ENCODE measurements around the gene IL10.
"Not testable (repeated sequence)": the region's sequence is repeated elsewhere in the genome, so short reads cannot be mapped to it uniquely, and the experiment has no call there.

IL10 gene

GRCh38 chr1:206796981-206797402 is 24.7 kb upstream of the IL10 start:
- DNase-seq = no peak
- in situ Hi-C loops (cut with HindIII; ENCODE audit: low pct_ligation_motif_present, low pct_unique_long_range_greater_than_20kb, low sequenced_read_pairs) = no loop called here

DNA sequence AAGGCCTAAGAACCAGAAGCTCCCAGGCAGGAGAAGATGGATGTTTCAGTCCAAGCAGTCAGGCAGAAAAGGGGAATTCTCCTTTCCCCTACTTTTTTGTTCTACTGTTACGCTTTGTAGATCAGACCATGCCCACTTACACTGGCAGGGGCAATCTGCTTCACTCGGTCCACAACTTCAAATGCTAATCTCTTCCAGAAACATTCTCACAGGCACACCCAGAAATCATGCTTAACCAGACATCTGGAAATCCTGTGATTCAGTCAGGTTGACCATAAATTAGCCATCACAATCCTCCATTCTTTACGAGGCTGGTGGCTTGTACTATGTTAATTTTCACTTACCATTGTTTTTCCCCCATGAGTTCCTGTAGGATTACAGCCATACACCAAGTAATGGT is 23.8 kb upstream of the IL10 start:
- in situ Hi-C loops (cut with HindIII; ENCODE audit: low pct_ligation_motif_present, low pct_unique_long_range_greater_than_20kb, low sequenced_read_pairs) = no loop called here
- DNase-seq = no peak

DNA sequence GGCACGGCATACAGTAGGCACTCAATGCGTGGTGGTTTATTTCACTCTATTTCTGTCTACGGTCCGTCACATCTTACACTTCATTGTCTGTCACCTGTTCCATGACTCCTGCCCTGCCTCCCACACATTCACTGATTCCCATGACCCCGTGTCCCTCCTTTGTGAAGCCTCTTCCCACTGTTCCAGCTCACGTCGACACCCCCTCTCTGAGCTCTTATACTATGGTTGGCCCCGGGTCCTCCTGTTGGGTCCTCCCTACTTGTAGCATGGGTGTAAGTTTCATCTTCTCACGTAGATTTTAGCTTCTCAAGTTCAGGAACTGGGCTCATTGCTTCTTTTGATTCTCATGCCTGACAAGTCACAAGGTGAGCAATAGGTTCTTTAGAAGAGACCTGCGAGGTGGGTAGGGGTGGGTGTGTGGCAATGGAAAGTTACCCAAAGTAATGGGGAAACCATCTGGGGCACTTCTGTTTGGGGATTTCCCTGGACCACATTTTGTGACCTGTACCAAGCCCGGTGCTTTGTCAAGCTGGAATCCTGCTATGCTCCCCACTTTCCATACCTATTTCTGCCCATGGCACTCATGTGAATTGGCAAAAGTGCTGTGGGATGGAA is 22.1 kb upstream of the IL10 start:
- in situ Hi-C loops (cut with HindIII; ENCODE audit: low pct_ligation_motif_present, low pct_unique_long_range_greater_than_20kb, low sequenced_read_pairs) = no loop called here
- no peak for DNase-seq

DNA sequence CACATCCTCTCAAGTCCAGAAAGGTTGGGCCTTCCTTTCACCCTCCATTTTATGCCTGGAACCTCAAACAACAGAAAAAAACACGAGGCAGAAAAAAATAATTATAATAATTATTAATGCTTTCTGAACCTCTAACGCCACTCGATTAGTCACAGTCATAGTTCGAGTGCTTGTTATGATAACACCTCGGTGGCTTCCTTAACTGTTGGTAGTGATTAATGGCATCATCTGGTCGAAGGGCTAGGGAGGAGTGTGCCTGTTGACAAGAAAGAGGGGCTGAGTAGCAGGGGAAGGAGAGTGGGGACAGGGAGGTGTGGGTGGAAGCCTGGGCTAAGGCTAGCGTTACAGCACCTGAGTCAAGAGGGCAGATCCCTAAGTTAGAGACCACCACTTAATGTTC is 21.3 kb upstream of the IL10 start:
- in situ Hi-C loops (cut with HindIII; ENCODE audit: low pct_ligation_motif_present, low pct_unique_long_range_greater_than_20kb, low sequenced_read_pairs) = no loop called here
- DNase-seq = no peak

DNA sequence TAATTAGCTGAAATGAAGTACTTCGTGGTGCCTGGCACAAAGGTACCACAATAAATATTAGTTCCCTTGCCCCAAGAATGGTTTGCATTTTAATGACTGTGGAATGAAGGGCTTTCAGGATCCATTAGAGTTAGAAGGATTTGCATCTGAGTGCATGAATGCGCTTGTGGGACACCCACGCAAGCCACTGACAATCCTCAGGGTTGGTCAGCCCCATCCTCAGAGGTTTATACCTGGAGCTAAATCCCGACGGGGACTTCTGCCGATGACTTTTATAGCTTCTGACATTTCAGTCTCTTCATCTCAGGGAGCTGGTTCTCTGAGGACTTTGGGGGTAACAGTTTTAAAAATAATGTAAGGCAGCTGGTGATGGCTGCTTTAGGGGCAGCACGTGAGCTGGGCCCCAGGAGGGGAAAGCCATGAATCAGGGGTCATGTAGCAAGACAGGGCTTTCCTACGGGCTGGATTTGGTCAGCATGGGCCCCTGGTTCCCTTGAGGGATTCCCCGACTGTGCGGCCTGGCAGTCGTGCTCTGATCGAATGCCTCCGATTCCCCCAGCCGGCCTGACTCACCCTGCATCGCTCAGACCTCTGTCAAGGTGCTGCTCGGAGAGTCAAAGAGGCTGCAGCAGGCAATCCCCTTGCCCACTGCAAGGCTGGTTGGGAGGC is 20.8 kb upstream of the IL10 start:
- in situ Hi-C loops (cut with HindIII; ENCODE audit: low pct_ligation_motif_present, low pct_unique_long_range_greater_than_20kb, low sequenced_read_pairs) = no loop called here
- DNase-seq = no peak

DNA sequence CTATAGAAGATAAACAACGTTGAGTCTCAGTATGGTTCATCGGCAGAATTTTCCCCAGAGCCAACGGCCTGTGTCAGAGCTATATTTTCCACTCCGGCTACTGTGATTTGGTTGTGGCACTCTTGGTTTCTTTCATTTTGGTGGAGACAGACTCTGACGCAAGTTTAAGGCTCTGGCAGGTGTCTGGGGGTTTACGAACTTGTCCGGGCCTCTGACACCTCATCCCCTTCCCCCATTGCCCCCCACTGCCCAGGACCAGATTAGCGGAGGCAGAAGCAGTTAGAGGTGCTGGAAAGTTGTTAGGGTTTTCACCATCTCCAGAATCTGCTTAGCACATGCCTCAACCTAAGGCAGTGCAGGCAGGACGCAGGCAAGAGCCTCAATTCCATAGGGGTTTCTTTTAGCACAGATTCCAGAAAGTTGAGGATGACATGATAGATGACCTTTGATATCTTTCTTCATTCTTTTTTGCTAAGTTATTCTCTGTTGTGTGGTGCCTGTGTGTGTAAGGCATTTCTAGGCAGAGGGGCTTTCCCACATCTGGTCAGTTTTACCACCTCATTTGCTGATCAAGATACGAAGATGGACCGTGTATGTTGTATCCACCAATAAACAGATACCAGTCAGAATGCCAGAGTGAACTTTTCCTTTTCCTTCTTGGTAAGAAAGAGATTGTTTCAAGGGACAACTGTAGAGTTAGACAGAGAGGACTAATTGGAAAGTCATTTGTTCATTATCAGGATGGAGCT is 18.4 kb upstream of the IL10 start:
- in situ Hi-C loops (cut with HindIII; ENCODE audit: low pct_ligation_motif_present, low pct_unique_long_range_greater_than_20kb, low sequenced_read_pairs) = no loop called here
- no peak for DNase-seq

DNA sequence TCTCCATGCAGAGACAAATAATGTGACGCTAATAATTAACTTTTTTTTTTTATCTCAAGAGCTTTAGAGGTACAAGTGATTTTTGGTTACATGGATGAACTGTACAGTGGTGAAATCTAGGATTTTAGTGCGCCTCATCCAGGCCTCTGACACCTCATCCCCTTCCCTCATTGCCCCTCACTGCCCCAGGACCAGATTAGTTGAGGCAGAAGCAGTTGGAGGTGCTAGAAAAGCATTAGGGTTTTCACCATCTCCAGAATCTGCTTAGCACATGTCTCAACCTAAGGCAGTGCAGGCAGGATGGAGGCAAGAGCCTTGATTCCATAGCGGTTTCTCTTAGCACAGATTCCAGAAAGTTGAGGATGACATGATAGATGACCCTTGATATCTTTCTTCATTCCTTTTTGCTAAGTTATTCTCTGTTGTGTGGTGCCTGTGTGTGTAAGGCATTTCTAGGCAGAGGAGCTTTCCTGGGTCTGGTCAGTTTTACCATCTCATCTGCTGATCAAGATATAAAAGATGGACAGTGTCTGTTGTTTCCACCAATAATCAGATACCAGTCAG is 16.3 kb upstream of the IL10 start:
- in situ Hi-C loops (cut with HindIII; ENCODE audit: low pct_ligation_motif_present, low pct_unique_long_range_greater_than_20kb, low sequenced_read_pairs) = no loop called here
- DNase-seq = no peak

DNA sequence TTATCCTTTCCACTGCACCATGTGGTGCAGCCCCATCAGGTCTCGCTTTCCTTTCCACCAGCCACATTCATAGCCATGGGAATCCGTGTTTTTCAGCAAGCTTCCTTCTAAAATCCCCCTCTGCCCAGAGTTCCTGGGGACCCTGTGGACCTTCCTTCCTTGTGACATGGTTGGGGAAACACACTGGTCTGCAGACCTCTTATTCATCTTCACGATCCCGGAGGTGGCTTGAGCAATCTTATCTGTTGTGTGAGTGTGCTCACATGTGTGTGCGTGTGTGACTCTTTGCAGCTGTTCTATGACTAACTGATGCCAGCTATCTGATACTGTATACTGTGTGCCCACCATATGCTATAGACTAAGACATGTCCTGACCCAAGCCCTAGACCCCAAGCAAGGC is 15.6 kb upstream of the IL10 start:
- in situ Hi-C loops (cut with HindIII; ENCODE audit: low pct_ligation_motif_present, low pct_unique_long_range_greater_than_20kb, low sequenced_read_pairs) = no loop called here
- DNase-seq = no peak

- DNase-seq = no peak
- in situ Hi-C loops (cut with HindIII; ENCODE audit: low pct_ligation_motif_present, low pct_unique_long_range_greater_than_20kb, low sequenced_read_pairs) = no loop called here
Observed at GRCh38 chr1:206786212-206786886, 14.1 kb upstream of the IL10 start.

- in situ Hi-C loops (cut with HindIII; ENCODE audit: low pct_ligation_motif_present, low pct_unique_long_range_greater_than_20kb, low sequenced_read_pairs) = no loop called here
- DNase-seq = no peak
Observed at GRCh38 chr1:206785182-206785765, 13.0 kb upstream of the IL10 start.

- in situ Hi-C loops (cut with HindIII; ENCODE audit: low pct_ligation_motif_present, low pct_unique_long_range_greater_than_20kb, low sequenced_read_pairs) = no loop called here
- DNase-seq = no peak
Observed at GRCh38 chr1:206784471-206784903, 12.2 kb upstream of the IL10 start.

DNA sequence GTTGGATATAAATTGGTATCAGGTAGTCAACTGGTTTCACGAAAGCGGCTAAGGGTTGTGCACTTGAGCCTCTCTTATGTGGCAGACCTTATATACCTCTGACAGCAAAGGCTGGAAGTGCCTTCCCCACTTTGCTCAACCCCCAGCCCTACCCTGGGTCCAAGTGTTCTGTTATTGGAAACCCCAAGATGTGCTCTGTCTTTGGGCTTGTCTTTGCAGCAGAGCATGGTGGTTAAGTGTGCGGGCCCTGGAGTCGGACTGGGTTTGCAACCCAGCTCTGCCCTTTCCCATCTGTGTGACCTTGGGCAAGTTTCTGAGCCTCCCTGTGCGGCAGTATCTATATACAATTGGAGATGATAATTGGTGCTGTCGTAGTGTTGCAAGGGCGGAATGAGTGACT is 11.2 kb upstream of the IL10 start:
- DNase-seq = no peak
- in situ Hi-C loops (cut with HindIII; ENCODE audit: low pct_ligation_motif_present, low pct_unique_long_range_greater_than_20kb, low sequenced_read_pairs) = no loop called here

GRCh38 chr1:206782448-206782847 is 10.2 kb upstream of the IL10 start:
- in situ Hi-C loops (cut with HindIII; ENCODE audit: low pct_ligation_motif_present, low pct_unique_long_range_greater_than_20kb, low sequenced_read_pairs) = no loop called here
- no peak for DNase-seq

DNA sequence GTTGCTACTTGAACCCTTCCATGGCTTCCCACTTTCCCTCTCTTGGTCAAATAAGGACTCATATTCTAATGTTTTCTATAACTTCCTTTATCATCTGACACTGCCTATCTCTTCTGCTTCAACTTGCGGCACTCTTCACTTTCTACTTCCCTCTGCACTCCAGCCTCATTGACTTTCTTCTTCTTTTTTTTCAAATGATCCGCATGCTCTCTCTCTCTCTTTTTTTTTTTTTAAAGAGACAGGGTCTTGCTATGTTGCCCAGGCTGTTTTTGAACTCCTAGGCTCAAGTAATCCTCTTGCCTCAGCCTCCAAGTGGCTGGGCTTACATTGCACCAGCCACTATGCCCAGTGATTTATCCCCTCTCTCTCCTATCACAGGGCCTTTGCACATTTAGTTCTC is 7.3 kb upstream of the IL10 start:
- in situ Hi-C loops (cut with HindIII; ENCODE audit: low pct_ligation_motif_present, low pct_unique_long_range_greater_than_20kb, low sequenced_read_pairs) = no loop called here
- no peak for DNase-seq

DNA sequence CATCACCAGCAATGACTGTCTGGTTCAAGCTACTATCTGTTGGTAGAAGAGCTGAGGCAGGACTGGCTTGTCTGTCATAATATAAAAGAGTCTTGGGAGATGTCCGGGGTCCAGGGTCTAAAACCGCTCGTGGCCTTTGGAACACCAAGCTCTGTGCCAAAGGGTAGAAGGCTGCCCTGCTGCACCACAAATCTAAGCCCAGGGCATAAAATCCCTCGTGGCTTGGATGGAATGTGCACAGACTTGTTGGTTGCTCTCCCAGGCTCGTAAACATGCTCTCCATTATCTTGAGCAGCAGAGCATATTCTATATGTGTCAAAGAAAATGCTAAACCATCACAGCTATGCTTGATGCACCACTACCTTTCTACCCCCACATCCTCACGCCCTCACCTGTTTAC is 6.6 kb upstream of the IL10 start:
- DNase-seq; in situ Hi-C loops (cut with HindIII; ENCODE audit: low pct_ligation_motif_present, low pct_unique_long_range_greater_than_20kb, low sequenced_read_pairs): not testable (repeated sequence)

DNA sequence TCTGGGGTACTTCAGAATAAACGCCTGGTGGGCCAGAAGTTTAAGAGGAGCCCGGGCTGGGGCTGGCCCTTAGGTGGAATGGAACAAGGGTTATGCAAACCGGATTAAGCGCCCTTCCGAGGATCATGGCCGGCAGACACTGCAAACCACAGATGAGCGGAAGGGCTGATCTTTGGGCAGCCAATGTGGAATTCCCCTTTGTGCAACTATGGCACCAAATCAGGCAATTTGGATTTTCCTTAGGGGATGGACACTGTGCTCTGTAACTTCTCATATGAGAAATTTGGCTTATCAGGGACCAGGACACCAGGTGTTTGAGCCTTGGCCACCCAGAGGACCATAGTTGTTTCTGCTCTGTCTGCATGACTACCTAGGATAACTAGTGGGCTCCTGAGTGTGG is 5.7 kb upstream of the IL10 start:
- in situ Hi-C loops (cut with HindIII; ENCODE audit: low pct_ligation_motif_present, low pct_unique_long_range_greater_than_20kb, low sequenced_read_pairs) = no loop called here
- DNase-seq = no peak

DNA sequence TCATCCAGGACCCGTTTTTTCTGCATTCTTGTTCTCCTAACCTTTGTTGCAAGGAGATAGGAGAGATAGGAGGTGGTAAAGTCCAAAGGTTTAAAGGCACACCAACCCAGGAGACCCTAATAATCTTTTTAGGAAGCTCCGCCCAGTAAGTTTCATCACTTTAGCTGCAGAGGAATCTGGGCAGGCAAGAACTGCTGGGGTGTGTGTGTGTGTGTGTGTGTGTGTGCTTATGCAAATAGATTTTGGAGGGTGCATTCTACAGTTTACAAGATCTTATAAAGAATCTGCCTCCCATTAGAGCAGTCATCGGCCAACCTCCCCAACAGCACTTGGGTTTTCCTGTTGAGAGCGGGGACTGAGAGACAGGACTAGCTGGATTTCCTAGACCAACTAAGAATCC is 3.9 kb upstream of the IL10 start:
- no peak for DNase-seq
- in situ Hi-C loops (cut with HindIII; ENCODE audit: low pct_ligation_motif_present, low pct_unique_long_range_greater_than_20kb, low sequenced_read_pairs) = no loop called here

DNA sequence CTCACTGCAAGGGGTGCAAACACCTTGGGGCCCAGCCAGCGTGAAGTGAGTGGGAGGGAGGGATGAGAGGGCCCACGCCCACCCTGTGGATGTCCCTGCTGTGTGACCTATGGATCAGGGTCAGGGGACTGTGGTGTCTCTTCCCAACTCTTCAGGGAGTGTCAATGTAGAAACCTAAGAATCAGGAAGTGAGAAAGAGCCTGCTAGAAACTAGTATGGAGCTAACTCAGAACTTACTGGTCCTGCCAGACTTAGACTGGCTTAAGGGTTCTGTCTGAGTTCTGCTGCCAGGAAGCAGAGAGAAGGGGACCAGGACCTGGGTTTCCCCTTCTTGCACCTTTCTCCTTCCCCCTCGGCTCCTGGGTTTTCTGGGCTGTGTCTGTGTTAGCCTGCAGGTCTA is 1.8 kb upstream of the IL10 start:
- DNase-seq = no peak
- in situ Hi-C loops (cut with HindIII; ENCODE audit: low pct_ligation_motif_present, low pct_unique_long_range_greater_than_20kb, low sequenced_read_pairs) = no loop called here

- no peak for DNase-seq
- in situ Hi-C loops (cut with HindIII; ENCODE audit: low pct_ligation_motif_present, low pct_unique_long_range_greater_than_20kb, low sequenced_read_pairs) = no loop called here
Observed at GRCh38 chr1:206771338-206771692, 979 bp downstream of the IL10 start.
